IPS DF 6.9 (cell line): ENCODE data around the gene SORCS2.

ENCODE experiments used
- DNase-seq: peaks from one replicate; pipeline ENCODE4 v3.0.0-alpha.2; 2013; ENCODE audit warnings: low read depth, low spot score
- H3K27ac ChIP-seq: one replicate; pipeline ENCODE4 v1.5.1; 2013; ENCODE audit warnings: low read length, control low read depth
- H3K27me3 ChIP-seq: 2 replicates; pipeline ENCODE4 v1.6.1; 2013; ENCODE audit warnings: mild to moderate bottlenecking, low read length; ENCODE audit not compliant: control insufficient read depth, insufficient read depth
- H3K36me3 ChIP-seq: 2 replicates; pipeline ENCODE4 v1.6.1; 2013; ENCODE audit warnings: low read length; ENCODE audit not compliant: control insufficient read depth, insufficient read depth
- H3K4me1 ChIP-seq: 2 replicates; pipeline ENCODE4 v1.6.1; 2013; ENCODE audit warnings: low read length; ENCODE audit not compliant: control insufficient read depth, insufficient read depth
- H3K4me3 ChIP-seq: 2 replicates; pipeline ENCODE4 v1.5.1; 2013; ENCODE audit warnings: mild to moderate bottlenecking, low read length
- H3K9me3 ChIP-seq: 2 replicates; pipeline ENCODE4 v1.6.1; 2013; ENCODE audit warnings: low read length, inconsistent platforms; ENCODE audit not compliant: control insufficient read depth, insufficient read depth
- WGBS: extraction: QIAGEN DNeasy Blood & Tissue Kit; methylation state at CpG from one replicate; pipeline ENCODE4 v1.1.7; 2013; ENCODE audit warnings: mixed read lengths, missing lambda C conversion rate; ENCODE audit not compliant: insufficient read length, insufficient coverage; 5-methylcytosine and 5-hydroxymethylcytosine counted together

Gene SORCS2

DNA sequence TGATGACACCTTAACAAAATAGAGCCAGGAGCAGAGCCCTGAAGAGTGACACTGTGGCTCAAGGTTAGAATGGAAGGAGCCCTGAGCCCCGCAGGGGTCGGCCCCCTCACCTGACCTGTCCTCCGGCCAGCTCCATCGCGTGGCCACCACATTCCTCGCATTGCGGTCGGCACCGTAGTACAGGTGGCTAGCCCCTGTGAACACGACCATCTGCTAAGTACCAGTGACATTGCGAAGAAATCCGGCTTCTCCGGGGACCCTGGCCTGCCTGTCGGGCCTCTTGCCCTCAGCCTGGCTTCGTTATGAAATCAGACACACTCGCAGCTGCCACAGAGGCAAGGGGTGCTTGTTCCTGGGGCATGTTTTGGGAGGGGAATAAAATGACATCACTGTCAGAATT is 568.4 kb downstream of the SORCS2 start:
- no peaks in the 10 kb centered on the region for H3K27me3 ChIP-seq
- no peaks in the 10 kb centered on the region for H3K9me3 ChIP-seq
- H3K4me3 ChIP-seq: no peak overlapping the region
- DNase-seq: no peak
- no CpG with 5 or more reads among the region's 16 CpGs for WGBS
- no peak overlapping the region for H3K27ac ChIP-seq
- H3K4me1 ChIP-seq: no peaks in the 10 kb centered on the region; the same call in 1 of the 2 replicates
- H3K36me3 ChIP-seq: no peaks in the 10 kb centered on the region

DNA sequence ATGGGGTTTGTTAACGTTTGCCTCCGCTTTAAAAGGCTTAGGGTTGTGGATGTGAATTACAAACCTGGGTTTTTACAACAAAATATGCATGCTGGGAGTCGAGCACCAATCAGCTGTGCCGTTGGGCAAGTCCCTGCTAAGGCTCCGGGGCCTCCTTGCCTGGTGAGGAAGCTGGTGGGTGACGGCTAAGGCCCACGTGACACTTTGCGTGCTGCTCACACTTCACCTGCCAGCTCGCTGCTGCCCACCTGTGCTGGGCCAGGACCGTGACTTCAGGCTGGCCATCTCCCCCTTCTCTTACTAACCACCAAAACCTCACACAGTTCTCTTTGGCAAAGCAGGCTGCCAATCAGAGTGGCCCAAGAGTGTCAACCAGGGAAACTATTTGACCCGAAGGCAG is 569.0 kb downstream of the SORCS2 start:
- Histone ChIP-seq H3K27me3 (no peaks in the 10 kb centered on the region), H3K4me3 (no peak overlapping the region), H3K27ac (no peak overlapping the region), H3K36me3 (no peaks in the 10 kb centered on the region), H3K4me1 (no peaks in the 10 kb centered on the region), H3K9me3 (no peaks in the 10 kb centered on the region)
- no CpG with 5 or more reads among the region's 11 CpGs for WGBS
- no peak for DNase-seq

DNA sequence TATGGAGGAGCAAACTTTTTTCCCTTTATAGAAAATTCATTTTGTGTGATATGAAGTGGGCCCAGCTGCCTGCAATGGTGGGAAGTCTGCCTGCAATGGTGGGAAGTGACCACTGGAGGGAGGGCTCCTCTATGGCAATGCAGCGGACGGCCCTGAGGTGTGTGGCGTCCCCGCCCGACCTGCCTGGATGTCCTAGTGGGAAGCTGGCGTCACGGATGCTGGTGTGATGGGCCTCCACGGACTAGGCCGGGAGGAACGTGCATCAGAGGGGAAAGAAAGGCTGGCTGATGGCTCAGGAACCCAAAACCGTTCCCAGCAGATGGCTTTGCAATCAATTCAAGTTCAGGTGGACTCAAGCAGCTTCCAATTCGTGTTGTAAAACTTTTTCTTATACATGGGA is 569.4 kb downstream of the SORCS2 start:
- Histone ChIP-seq H3K36me3 (no peaks in the 10 kb centered on the region), H3K4me3 (no peak overlapping the region), H3K27me3 (no peaks in the 10 kb centered on the region), H3K9me3 (no peaks in the 10 kb centered on the region), H3K4me1 (no peaks in the 10 kb centered on the region), H3K27ac (no peak overlapping the region)
- WGBS: no CpG with 5 or more reads among the region's 12 CpGs
- peak; percentile 48 for DNase-seq

DNA sequence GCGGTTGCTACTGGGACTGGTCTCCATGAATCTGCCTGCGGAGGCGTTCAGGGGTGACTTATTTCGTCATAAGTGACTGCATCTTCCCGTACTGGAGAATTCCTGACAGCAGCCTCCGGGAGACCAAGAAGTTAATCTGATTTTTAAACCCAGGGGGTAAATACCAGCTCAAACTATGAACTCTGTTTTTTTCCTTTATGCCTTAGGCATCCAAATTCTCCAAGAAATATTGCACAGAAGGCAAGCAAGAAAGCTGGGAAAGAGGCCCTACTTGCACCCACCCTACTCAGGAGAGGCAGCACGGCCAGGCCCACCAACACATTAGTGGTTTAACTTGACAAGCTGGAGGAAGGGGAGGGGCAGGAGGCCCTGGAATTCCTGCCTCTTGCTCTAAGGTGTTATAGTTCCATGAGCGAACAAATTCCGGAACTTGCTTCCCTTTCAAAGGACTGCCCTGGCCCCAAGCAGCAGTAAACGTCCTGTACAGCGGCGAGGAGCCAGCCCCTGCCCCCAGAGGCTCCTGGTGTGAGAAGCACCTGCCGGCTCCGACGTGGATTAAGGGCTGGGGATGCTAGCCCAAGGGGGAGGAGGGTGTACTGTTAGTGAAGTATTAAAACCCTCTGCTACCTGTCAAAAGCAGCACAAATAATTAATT is 570.2 kb downstream of the SORCS2 start:
- H3K9me3 ChIP-seq: no peaks in the 10 kb centered on the region
- no peaks in the 10 kb centered on the region for H3K36me3 ChIP-seq
- no peak overlapping the region for H3K27ac ChIP-seq
- no CpG with 5 or more reads among the region's 15 CpGs for WGBS
- no peaks in the 10 kb centered on the region for H3K27me3 ChIP-seq
- DNase-seq: no peak
- H3K4me1 ChIP-seq: no peaks in the 10 kb centered on the region
- no peak overlapping the region for H3K4me3 ChIP-seq

DNA sequence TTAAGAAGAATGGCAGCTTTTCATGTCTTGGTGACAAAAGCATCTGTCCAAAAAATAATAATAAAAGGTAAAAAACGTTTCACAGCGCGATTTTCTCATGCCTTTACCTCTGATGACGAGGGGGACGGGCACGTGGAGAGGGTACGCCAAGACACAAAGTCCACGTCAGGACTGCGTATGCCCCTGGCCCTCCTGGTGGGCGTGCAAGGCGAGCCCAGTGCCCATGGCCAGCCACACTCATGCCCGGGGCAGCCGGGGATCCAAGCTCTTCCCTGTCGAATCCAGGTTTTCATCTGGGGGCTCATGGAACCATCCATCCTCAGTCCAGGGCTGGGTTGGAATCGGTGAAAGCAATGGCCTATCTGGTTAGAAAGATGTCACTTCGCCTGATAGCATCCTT is 570.8 kb downstream of the SORCS2 start:
- no peak for DNase-seq
- Histone ChIP-seq H3K27me3 (no peaks in the 10 kb centered on the region), H3K4me1 (no peaks in the 10 kb centered on the region), H3K36me3 (no peaks in the 10 kb centered on the region), H3K4me3 (no peak overlapping the region), H3K27ac (no peak overlapping the region), H3K9me3 (no peaks in the 10 kb centered on the region)
- no CpG with 5 or more reads among the region's 16 CpGs for WGBS

DNA sequence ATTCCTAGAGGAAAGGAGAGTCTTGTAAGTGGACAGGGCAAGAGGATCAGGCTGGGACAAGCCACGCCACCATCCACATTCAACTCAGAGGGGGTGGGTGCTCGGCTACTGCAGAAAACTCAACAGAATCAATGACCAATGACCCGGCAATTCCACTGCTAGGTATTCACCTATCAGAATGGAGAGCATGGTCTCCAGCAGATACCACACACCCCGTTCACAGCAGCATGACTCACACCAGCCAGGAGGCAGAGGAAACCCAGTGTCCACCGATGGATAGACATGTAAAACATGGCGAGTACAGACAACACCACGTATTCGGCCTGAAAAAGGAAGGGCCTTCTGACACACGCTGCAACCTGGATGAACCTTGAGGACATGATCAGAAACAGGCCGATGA is 571.5 kb downstream of the SORCS2 start:
- Histone ChIP-seq H3K36me3 (no peaks in the 10 kb centered on the region), H3K4me1 (no peaks in the 10 kb centered on the region), H3K9me3 (no peaks in the 10 kb centered on the region), H3K27me3 (no peaks in the 10 kb centered on the region), H3K27ac (no peak overlapping the region), H3K4me3 (no peak overlapping the region)
- no CpG with 5 or more reads among the region's 10 CpGs for WGBS
- DNase-seq: no peak

DNA sequence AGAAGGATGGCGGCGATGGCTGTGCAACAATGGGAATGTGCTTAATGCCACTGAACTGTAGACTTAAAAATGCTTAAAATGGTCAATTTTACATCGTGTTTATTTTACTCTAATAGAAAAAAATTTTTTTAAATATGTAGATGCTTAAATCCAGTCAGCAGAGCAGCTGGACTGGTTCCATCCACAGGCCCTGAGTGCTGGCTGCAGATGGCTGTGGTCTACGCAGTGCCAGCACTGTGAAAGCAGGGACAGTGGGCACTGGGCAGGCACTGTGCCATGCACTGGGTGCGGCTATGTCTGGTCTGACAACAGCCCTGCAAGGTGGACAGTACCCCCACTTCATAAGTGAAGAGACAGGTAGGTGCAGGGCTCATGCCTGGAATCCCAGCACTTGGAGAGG is 572.1 kb downstream of the SORCS2 start:
- Histone ChIP-seq H3K4me3 (no peak overlapping the region), H3K27me3 (no peaks in the 10 kb centered on the region), H3K9me3 (no peaks in the 10 kb centered on the region), H3K4me1 (no peaks in the 10 kb centered on the region), H3K27ac (no peak overlapping the region), H3K36me3 (no peaks in the 10 kb centered on the region)
- DNase-seq: no peak
- WGBS: no CpG with 5 or more reads among the region's 5 CpGs

DNA sequence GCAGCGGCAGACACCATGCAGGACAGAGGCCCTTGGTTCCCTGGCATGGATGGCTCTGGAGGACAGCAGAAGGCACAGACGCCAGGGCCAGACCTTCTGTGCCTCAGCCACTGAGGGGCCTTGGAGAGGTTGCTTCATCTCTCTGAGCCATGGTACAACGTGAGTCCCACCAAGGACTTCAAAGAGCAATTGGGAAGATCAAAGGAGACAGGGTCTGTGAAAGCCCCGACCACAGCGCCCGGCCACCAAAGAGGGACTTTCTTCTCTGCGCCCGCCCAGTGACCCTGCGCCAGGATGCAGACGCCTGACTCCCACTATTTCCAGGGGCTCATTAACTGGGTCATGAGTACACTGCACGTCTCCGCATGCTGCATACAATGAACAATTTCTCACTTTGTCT is 573.3 kb downstream of the SORCS2 start:
- H3K27ac ChIP-seq: no peak overlapping the region
- DNase-seq: no peak
- H3K4me3 ChIP-seq: no peak overlapping the region
- no peaks in the 10 kb centered on the region for H3K27me3 ChIP-seq
- H3K36me3 ChIP-seq: no peaks in the 10 kb centered on the region
- WGBS: no CpG with 5 or more reads among the region's 12 CpGs
- no peaks in the 10 kb centered on the region for H3K9me3 ChIP-seq
- no peaks in the 10 kb centered on the region for H3K4me1 ChIP-seq

DNA sequence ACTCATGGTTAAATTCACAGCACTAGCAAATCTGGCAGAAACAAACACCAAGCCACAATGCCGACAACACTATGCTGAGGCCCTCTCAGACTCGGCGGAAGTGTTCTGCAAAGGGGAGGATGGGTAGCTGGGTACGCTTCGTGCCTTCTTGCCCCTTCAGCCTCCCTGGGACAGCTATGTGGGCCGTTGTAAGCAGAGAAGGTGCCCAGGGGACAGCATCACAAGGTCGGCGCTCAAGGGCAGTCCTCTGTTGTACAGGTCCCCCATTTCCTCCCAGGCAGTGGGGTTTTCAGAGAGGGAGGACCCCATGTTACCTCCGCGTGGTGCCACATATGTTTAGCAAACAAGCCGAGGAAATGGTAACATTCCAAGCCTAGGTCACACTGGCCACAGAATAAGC is 573.7 kb downstream of the SORCS2 start:
- no peak for DNase-seq
- no CpG with 5 or more reads among the region's 11 CpGs for WGBS
- Histone ChIP-seq H3K27ac (no peak overlapping the region), H3K27me3 (no peaks in the 10 kb centered on the region), H3K36me3 (no peaks in the 10 kb centered on the region), H3K4me1 (no peaks in the 10 kb centered on the region), H3K9me3 (no peaks in the 10 kb centered on the region), H3K4me3 (no peak overlapping the region)

DNA sequence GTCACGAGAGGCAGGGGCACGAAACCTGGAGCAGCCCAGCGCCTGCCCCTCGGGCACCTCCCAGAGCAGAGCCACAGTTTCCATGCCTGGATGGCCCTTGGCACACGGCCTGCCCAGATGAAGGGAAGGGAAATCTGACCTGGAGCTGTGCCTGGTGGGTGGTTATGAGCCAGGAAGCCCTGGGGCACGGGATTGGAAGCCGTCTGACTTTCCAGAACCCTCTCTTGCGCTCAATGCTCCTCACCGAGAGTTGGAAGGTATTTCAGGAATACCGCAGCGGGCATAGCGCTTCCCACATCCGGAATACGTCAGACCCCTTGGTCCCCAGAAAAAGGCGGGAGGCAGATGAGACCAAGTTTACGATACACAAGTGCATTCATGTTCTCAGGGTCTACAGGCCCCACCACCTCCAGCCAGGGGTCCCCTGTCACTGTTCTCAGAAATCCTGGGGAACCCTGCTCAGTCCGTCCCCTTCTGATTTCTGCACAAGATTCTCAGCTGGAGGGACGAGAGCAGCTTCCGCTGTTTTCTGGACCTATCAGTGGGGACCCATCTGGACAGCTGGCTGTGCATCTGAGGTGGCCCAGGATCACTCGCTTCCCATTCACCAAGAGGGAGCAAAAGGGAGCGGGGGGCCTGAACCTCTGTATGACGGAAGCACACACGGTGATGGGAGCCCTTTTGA is 574.5 kb downstream of the SORCS2 start:
- Histone ChIP-seq H3K36me3 (no peaks in the 10 kb centered on the region), H3K27ac (no peak overlapping the region), H3K27me3 (no peaks in the 10 kb centered on the region), H3K9me3 (no peaks in the 10 kb centered on the region), H3K4me3 (no peak overlapping the region), H3K4me1 (no peaks in the 10 kb centered on the region)
- DNase-seq: no peak
- no CpG with 5 or more reads among the region's 23 CpGs for WGBS

DNA sequence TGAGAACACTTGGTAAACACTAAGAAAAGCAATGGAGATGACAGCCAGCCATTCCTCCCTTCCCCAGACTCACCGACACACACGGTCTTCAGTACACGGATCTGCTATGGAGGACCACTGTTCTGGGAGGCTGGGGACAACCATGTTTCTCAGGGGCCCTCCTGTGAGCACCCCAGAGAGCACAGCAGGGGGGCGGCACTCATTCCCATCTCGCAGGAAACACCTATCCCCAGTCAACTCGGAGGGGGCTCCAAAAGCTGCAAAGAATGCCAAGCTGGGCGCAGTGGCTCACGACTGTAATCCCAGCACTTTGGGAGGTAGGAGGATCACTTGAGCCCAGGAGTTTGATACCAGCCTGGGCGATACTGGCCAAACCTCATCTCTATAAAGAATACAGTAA is 575.2 kb downstream of the SORCS2 start:
- no peak overlapping the region for H3K4me3 ChIP-seq
- H3K4me1 ChIP-seq: no peaks in the 10 kb centered on the region
- no peaks in the 10 kb centered on the region for H3K9me3 ChIP-seq
- no peaks in the 10 kb centered on the region for H3K27me3 ChIP-seq
- 0 out of 2 replicates have a peak, but pooled peaks cover under 1% of the 10 kb centered on the region for H3K36me3 ChIP-seq
- no peak overlapping the region for H3K27ac ChIP-seq
- no CpG with 5 or more reads among the region's 9 CpGs for WGBS
- no peak for DNase-seq
